ENCODE measurements around the gene RGS12. TPM values are rescaled to one million over a fixed set of nuclear protein-coding genes. Genes with fewer than 3 reads are reported as not detected.

Gene RGS12
- polyA plus RNA-seq, 1 of the 3 experiments (the other 2 are of a cell fraction), result 18.4 TPM

DNA sequence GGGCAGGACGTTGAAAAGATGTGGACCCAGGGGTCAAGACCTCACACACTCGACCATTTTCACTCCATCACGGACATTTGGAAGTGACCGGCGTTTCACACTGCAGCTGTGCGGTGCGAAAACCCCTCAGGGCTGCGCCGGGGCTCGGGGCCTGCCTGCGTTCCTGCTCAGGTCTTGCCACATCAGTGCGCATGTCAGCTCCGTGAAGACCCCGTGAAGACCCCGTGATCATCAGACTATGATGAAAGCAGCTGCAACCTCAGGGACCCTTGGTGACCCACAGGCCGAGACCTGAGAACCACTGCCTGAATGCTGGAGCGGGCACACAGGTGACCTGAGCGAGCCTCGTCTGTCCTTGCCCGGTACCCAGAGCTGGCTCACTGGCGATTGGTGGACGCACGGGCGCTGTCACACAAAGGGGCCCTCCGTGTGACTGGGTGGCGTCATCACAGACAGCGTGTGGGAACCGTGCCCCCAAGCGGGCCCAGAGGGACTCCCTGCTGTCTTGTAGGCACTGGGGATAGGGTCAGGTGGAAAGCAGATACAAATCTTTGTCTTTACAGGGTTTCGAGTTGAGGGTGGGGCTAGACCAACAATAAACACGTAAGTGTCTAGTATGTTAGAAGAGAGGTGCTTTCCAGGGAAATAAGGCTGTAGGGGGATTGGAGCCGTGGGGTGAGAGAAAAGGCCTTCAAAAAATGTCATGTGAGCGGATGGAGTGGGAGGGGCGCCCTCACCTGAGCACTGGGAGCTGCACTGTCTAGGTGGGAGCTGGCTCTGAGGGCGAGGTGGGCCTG is 31.2 kb upstream of the RGS12 start:
- no peak overlapping the region for H3K4me3 ChIP-seq (ENCODE audit: low read depth in 2 of 2, low read length in 1 of 2)
- H3K9me3 ChIP-seq, result no peaks in the 10 kb centered on the region
- H3K9ac ChIP-seq, result no peak overlapping the region
- H2AFZ ChIP-seq (ENCODE audit: low read depth), result no peak overlapping the region
- H3K4me2 ChIP-seq, result no peak overlapping the region
- no peak overlapping the region for H3K27ac ChIP-seq (ENCODE audit: low read depth in 2 of 2, low read length in 1 of 2)
- peak; percentile 17 for DNase-seq
- H3F3A ChIP-seq (replicated peaks; ENCODE audit: insufficient read depth), result no peaks in the 10 kb centered on the region
- 74% methylated on average over 20 of the region's 35 CpGs for whole genome bisulfite sequencing (ENCODE audit: low lambda C conversion rate)
- H4K20me1 ChIP-seq (ENCODE audit: insufficient read depth), result no peaks in the 10 kb centered on the region
- no peaks in the 10 kb centered on the region for H3K9me2 ChIP-seq
- H3K27me3 ChIP-seq (ENCODE audit: insufficient read depth), result no peaks in the 10 kb centered on the region
- no peaks in the 10 kb centered on the region for H3K36me3 ChIP-seq (replicated peaks in 1 of 2; ENCODE audit: control insufficient read depth in 1 of 2, insufficient read depth in 2 of 2, low read length in 1 of 2)
- H3K4me1 ChIP-seq (ENCODE audit: control insufficient read depth in 1 of 2, insufficient read depth in 2 of 2, low read depth in 1 of 2, low read length in 1 of 2), result no peaks in the 10 kb centered on the region
- POLR2A ChIA-PET, result no interaction called here
- no peaks in the 10 kb centered on the region for H3K79me2 ChIP-seq (ENCODE audit: insufficient read depth)
- CTCF ChIA-PET, result interaction anchor here (0.7 kb wide), 1 partner anchor 13 kb away, joined by 3 read pairs; the partner anchor contains the start of gene MSANTD1
- TF ChIP-seq, protein P1, sequence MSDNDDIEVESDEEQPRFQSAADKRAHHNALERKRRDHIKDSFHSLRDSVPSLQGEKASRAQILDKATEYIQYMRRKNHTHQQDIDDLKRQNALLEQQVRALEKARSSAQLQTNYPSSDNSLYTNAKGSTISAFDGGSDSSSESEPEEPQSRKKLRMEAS (IDR thresholded peaks at IDR 0.05; ENCODE audit: low read depth), result no peak
- TF ChIP-seq RXRA (IDR thresholded peaks at IDR 0.05; ENCODE audit: borderline replicate concordance, low read depth) (no peak), RCOR1 (IDR thresholded peaks at IDR 0.05; ENCODE audit: low read length) (no peak), FOXJ3 (CRISPR knock-in tag; IDR thresholded peaks at IDR 0.05) (no peak), NFIC (IDR thresholded peaks at IDR 0.05; ENCODE audit: borderline replicate concordance) (no peak), JUND (IDR thresholded peaks at IDR 0.05) (no peak), RFX5 (IDR thresholded peaks at IDR 0.05; ENCODE audit: low read length) (no peak), EP300 (IDR thresholded peaks at IDR 0.05; ENCODE audit: borderline replicate concordance in 1 of 2, low read depth in 1 of 2, low read length in 1 of 2) (no peak), MEF2A (IDR thresholded peaks at IDR 0.05; ENCODE audit: borderline replicate concordance, low read depth) (no peak), SMC3 (IDR thresholded peaks at IDR 0.05; ENCODE audit: low read depth, low read length) (no peak), FOXM1 (IDR thresholded peaks at IDR 0.05; ENCODE audit: low read depth) (no peak), EZH2phosphoT487 (IDR thresholded peaks at IDR 0.05; ENCODE audit: borderline replicate concordance, low read depth) (no peak), TCF12 (IDR thresholded peaks at IDR 0.05) (no peak)
- TF ChIP-seq, protein P2, sequence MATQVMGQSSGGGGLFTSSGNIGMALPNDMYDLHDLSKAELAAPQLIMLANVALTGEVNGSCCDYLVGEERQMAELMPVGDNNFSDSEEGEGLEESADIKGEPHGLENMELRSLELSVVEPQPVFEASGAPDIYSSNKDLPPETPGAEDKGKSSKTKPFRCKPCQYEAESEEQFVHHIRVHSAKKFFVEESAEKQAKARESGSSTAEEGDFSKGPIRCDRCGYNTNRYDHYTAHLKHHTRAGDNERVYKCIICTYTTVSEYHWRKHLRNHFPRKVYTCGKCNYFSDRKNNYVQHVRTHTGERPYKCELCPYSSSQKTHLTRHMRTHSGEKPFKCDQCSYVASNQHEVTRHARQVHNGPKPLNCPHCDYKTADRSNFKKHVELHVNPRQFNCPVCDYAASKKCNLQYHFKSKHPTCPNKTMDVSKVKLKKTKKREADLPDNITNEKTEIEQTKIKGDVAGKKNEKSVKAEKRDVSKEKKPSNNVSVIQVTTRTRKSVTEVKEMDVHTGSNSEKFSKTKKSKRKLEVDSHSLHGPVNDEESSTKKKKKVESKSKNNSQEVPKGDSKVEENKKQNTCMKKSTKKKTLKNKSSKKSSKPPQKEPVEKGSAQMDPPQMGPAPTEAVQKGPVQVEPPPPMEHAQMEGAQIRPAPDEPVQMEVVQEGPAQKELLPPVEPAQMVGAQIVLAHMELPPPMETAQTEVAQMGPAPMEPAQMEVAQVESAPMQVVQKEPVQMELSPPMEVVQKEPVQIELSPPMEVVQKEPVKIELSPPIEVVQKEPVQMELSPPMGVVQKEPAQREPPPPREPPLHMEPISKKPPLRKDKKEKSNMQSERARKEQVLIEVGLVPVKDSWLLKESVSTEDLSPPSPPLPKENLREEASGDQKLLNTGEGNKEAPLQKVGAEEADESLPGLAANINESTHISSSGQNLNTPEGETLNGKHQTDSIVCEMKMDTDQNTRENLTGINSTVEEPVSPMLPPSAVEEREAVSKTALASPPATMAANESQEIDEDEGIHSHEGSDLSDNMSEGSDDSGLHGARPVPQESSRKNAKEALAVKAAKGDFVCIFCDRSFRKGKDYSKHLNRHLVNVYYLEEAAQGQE (IDR thresholded peaks at IDR 0.05; ENCODE audit: low read depth, low read length), result no peak
- TF ChIP-seq, protein P3, sequence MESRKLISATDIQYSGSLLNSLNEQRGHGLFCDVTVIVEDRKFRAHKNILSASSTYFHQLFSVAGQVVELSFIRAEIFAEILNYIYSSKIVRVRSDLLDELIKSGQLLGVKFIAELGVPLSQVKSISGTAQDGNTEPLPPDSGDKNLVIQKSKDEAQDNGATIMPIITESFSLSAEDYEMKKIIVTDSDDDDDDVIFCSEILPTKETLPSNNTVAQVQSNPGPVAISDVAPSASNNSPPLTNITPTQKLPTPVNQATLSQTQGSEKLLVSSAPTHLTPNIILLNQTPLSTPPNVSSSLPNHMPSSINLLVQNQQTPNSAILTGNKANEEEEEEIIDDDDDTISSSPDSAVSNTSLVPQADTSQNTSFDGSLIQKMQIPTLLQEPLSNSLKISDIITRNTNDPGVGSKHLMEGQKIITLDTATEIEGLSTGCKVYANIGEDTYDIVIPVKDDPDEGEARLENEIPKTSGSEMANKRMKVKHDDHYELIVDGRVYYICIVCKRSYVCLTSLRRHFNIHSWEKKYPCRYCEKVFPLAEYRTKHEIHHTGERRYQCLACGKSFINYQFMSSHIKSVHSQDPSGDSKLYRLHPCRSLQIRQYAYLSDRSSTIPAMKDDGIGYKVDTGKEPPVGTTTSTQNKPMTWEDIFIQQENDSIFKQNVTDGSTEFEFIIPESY (IDR thresholded peaks at IDR 0.05; ENCODE audit: borderline replicate concordance, low read depth), result no peak
- TF ChIP-seq, protein P4, sequence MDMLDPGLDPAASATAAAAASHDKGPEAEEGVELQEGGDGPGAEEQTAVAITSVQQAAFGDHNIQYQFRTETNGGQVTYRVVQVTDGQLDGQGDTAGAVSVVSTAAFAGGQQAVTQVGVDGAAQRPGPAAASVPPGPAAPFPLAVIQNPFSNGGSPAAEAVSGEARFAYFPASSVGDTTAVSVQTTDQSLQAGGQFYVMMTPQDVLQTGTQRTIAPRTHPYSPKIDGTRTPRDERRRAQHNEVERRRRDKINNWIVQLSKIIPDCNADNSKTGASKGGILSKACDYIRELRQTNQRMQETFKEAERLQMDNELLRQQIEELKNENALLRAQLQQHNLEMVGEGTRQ (IDR thresholded peaks at IDR 0.05; ENCODE audit: borderline replicate concordance, low read depth, low read length), result no peak

All from SK-N-SH (cell line).